Measurements from ENCODE around the gene EXOC3L4. TPM values are rescaled to one million over a fixed set of nuclear protein-coding genes. Genes with fewer than 3 reads are reported as not detected.

EXOC3L4 gene
- total RNA-seq, 1 donor from 2014 or later: not detected

GRCh38 chr14:103091041-103091882 is 3.3 kb upstream of the EXOC3L4 start:
- no peak for DNase-seq (ENCODE audit: low spot score in 2 of 2)
- Histone ChIP-seq H3K4me3 (peak overlapping the region; percentile 52 to 63), H3K9me3 (no peaks in the 10 kb centered on the region), H3K27ac (no peak overlapping the region), H3K36me3 (no peaks in the 10 kb centered on the region), H3K27me3 (no peaks in the 10 kb centered on the region), H3K4me1 (peaks cover 0 to 3% of the 10 kb centered on the region in 2 donors)
- intact Hi-C loops (cut with DNase I): no loop called here
- peak; percentile 31 to 63 (median 40) for TF ChIP-seq CTCF (IDR thresholded peaks at IDR 0.05)

- Histone ChIP-seq H3K9me3 (no peaks in the 10 kb centered on the region), H3K4me1 (peaks cover 0 to 3% of the 10 kb centered on the region in 2 donors), H3K36me3 (no peaks in the 10 kb centered on the region), H3K27me3 (no peaks in the 10 kb centered on the region), H3K27ac (no peak overlapping the region), H3K4me3 (peak overlapping the region; percentile 52 to 63)
- no peak for TF ChIP-seq CTCF (IDR thresholded peaks at IDR 0.05)
- no peak for DNase-seq (ENCODE audit: low spot score in 2 of 2)
- intact Hi-C loops (cut with DNase I): no loop called here
Measured at GRCh38 chr14:103091883-103092222, 2.7 kb upstream of the EXOC3L4 start.

GRCh38 chr14:103093856-103094405 is 594 bp upstream of the EXOC3L4 start:
- H3K4me1 ChIP-seq: peaks cover 0 to 3% of the 10 kb centered on the region in 2 donors
- no peak for TF ChIP-seq CTCF (IDR thresholded peaks at IDR 0.05)
- H3K9me3 ChIP-seq: no peaks in the 10 kb centered on the region
- intact Hi-C loops (cut with DNase I): no loop called here
- H3K36me3 ChIP-seq: no peaks in the 10 kb centered on the region
- peak overlapping the region in 1 of 2 donors; percentile 61 for H3K27ac ChIP-seq
- DNase-seq (ENCODE audit: low spot score in 2 of 2): no peak
- H3K27me3 ChIP-seq: no peaks in the 10 kb centered on the region
- H3K4me3 ChIP-seq: no peak overlapping the region

- Histone ChIP-seq H3K36me3 (no peaks in the 10 kb centered on the region), H3K9me3 (no peaks in the 10 kb centered on the region), H3K4me1 (peaks cover 0 to 3% of the 10 kb centered on the region in 2 donors), H3K27ac (no peak overlapping the region), H3K4me3 (no peak overlapping the region), H3K27me3 (no peaks in the 10 kb centered on the region)
- intact Hi-C loops (cut with DNase I): no loop called here
- TF ChIP-seq CTCF (IDR thresholded peaks at IDR 0.05): no peak
- DNase-seq (ENCODE audit: low spot score in 2 of 2): no peak
Measured at GRCh38 chr14:103095210-103095778, 769 bp downstream of the EXOC3L4 start.

- no peak for TF ChIP-seq CTCF (IDR thresholded peaks at IDR 0.05)
- H3K27me3 ChIP-seq: no peaks in the 10 kb centered on the region
Measured at GRCh38 chr14:103096387-103096786, 1.9 kb downstream of the EXOC3L4 start.

More at GRCh38 chr14:103096387-103096786, 1.9 kb downstream of the EXOC3L4 start:
- H3K4me1 ChIP-seq: no peaks in the 10 kb centered on the region
- no peaks in the 10 kb centered on the region for H3K36me3 ChIP-seq
- H3K27ac ChIP-seq: no peak overlapping the region
- H3K4me3 ChIP-seq: no peak overlapping the region
- DNase-seq (ENCODE audit: low spot score in 2 of 2): no peak
- intact Hi-C loops (cut with DNase I): no loop called here
- H3K9me3 ChIP-seq: no peaks in the 10 kb centered on the region

All from ascending aorta (tissue), 2 donors.